GM12801 (cell line): Measurements from ENCODE around the gene SZT2.

Experiments used
- TF ChIP-seq, protein P1 (sequence below): IDR thresholded peaks from one replicate; pipeline ENCODE4 v1.5.1; 2011; ENCODE audit warnings: control low read depth; ENCODE audit not compliant: insufficient read length; ENCODE audit errors: extremely low read depth

Gene SZT2

DNA sequence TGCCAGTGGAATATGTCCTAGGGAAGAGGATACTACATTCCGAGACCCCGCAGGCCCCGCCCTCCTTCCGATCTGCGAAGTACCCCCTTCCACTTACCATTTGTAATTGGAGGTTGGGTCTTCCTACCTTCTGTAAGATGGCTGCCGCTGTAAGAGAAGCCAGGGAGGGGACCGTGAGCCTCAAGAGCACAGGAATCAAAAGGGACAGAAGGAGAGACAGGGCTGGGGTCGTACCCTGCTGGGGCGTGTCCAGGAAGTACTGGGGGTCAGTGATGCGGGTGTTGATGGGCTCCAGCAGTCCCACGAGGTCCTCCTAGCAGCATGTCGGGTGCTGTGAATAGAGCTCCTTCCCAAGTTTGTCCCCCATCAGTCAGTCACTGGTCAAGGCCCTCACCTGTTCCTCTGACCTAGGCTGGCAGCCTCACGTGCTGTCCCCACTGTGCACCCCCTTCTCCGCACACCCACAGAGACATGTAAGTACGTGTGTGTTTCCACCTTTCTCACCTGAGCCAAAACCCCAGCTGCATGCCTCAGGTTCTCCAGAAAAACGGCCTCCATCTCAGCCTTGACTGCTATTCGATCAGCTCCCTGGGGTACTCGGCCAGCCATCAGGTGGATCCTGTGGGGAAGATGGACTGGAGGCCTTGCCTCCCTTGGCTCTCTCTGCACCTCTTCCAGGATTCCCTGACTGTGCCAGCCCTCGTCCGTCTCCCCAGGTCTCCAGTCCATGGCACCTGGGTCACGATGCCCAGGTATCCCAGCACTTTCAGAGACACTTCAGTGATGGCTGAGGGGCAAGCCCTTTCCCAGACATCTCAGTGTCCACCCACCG, 62.2 kb downstream of the SZT2 start:
- TF ChIP-seq, protein P1, sequence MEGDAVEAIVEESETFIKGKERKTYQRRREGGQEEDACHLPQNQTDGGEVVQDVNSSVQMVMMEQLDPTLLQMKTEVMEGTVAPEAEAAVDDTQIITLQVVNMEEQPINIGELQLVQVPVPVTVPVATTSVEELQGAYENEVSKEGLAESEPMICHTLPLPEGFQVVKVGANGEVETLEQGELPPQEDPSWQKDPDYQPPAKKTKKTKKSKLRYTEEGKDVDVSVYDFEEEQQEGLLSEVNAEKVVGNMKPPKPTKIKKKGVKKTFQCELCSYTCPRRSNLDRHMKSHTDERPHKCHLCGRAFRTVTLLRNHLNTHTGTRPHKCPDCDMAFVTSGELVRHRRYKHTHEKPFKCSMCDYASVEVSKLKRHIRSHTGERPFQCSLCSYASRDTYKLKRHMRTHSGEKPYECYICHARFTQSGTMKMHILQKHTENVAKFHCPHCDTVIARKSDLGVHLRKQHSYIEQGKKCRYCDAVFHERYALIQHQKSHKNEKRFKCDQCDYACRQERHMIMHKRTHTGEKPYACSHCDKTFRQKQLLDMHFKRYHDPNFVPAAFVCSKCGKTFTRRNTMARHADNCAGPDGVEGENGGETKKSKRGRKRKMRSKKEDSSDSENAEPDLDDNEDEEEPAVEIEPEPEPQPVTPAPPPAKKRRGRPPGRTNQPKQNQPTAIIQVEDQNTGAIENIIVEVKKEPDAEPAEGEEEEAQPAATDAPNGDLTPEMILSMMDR = no peak

DNA sequence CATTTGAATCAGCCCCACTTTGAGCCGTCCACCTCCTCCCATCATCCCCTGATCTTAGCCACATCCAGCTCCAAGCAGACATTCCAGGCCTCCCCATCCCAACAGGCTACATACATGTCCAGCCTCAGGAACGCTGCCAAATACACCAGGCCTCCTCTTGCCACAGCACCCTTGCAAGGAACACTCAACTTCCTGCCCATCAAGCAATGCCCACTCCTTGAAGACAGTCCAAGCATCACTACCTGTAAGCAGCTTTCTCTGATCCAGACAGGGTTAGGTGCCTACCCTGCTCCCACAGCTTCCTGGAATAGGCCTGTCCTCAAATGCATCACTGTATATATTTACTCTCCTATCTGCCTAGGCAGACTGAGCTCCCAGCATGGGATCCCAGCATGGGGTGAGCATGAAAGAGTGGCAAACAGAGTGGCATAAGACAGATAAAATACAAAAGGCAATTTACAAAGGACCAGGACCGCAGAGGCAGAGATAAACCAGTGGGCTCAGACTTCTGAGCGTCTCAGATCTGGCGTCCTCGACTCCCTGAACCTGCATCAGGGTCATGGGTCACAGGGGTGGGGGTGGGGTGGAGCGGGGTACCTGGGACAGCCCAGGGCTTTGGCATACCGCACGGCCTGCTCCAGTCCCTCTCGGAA, 63.2 kb downstream of the SZT2 start:
- TF ChIP-seq, protein P1 = no peak

DNA sequence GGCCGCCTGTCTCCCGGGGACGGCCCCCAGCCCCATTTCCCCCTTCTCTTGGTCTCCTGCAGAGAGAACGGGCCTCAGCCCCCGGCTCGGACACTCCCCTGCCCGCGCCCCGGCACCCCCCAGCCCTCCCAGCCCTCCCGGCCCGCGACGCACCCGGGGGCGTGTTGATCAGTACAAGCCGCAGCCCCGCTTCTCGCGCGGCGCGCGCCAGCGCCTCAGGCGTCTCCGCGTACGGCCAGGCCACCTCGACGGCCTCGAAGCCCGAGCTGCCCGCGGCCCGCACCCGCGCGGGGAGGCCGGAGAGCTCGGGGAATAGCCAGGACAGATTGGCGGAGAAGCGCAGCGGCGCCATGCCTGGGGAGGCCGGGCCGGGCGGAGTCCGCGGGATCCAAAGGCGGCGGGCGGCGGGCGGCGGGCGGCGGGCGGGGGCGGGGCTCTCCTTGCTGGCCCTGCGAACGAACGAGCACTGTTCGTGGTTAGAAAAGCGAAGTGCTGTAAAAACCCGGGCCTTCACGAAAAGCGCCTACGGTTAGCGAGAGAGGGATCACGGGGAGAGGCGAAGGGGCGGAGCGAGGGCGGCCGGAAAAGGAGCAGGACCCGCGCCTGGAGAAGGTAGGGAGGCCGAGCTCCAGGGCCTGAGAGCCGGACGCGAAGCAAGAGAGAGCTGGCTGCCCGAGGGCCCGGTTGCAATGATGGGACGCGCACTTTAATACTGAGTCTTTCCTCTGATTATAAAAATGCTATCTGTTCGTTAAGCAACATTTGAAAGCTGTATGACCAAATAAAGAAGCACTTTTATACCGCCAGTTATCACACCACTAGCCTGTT, 64.0 kb downstream of the SZT2 start, which contains the start of gene HYI:
TSS of gene HYI (minus strand) at position 490 of the 828 bp plus-strand sequence. CDS start at position 352, 138 bp downstream.
- TF ChIP-seq, protein P1 = no peak

DNA sequence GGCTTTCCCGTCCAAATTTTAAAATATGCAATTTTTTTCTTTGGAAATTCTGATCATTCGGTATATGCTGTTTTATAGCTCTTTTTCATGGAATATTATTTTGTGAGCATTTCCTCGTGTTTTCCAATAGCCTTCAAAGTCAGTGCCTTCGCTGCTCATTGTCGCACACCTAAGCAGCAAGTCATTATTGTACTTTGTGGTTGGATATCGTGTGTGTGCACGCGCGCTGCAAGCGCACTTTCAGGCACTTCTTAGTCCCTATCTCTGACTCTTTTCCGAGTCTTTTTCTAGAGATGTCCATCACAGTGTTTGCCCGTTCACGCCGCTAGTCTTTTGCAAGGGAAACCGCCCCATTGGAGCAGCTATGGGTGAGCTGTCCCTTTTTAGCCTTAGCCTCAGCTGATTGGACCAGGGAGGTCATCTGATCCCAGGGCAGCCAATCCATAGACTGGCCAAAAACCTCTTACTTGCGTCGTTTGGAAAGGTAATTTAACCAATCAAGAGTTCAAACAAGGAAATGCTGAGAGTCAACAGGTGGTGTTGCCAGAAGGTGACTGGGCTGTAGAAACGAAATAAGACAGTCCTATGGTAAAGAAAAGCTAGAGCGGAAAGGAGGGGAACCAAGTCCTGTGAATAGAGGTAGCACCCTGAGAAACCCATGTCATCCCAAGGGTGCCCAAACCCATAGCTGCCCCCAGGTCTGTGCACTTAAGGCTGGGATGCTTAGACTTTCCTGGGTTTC, 64.7 kb downstream of the SZT2 start:
- TF ChIP-seq, protein P1 = no peak

DNA sequence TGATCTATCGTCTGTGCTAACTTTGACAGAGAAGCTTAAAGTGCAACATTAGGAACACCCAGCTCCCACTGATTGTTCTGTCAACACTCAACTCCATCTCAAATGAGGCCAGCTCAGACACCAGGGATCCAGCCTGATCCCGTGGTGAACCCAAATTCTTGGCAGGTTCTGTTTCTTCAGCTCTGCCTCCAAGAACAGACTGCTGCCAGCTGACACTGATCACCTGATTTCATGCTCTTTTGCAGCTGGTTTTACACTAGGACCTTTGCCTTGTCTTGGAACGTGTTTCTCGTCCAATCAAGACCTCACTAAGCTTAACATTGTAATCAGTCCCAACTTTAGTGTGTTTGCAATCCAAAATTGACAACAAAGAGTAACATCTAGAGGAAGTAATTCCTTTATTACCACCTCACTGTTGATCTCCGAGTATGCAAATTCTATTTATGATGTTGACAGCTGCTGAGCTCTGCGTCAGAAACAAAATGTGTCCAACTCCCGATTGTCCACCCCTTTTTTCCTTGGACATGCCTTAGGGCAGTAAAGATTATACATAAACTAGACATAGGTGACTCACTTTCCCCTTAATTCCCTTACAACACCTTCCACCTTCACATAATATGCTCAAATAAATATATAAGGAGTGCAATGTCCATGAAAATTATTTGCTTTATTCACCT, 65.7 kb downstream of the SZT2 start:
- TF ChIP-seq, protein P1 = no peak

DNA sequence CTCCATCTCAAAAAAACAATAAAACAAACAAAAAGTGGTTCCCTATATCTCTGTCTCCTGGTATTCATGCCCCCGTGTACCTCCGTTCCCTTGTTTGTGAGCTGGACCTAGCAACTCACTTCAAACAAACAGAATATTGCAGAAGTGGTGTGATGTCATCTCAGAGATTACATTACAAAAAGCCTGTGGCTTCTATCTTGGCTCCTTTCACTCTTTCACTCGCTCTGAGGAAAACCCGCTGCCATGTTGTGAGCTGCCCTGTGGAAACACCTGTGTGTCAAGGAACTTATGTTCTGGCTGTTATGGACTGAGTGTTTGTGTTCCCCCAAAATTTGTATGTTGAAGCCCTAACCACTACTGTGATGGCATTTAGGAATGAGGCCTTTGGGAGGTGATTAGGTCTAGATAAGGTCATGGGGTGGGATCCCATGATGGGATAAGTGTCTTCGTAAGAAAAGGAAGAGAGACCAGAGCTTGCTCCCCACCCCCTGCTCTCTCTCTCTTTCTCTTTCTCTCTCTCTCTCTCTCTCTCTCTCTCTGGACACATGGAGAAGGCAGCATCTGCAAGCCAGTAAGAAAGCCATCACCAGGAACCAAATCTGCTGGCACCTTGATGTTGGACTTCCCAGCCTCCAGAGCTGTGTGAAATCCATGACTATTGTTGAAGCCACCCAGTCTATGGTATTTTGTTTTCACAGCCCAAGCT, 71.4 kb downstream of the SZT2 start:
- TF ChIP-seq, protein P1 = no peak
